ENCODE measurements around the gene COG5. TPM values are rescaled to one million over a fixed set of nuclear protein-coding genes. Genes with fewer than 3 reads are reported as not detected.

The COG5 gene
- total and polyA plus RNA-seq, 2 of the 8 experiments (the other 6 are each of a cell fraction or from before 2014, with no cell fraction given), result 10.5 to 28.1 TPM

DNA sequence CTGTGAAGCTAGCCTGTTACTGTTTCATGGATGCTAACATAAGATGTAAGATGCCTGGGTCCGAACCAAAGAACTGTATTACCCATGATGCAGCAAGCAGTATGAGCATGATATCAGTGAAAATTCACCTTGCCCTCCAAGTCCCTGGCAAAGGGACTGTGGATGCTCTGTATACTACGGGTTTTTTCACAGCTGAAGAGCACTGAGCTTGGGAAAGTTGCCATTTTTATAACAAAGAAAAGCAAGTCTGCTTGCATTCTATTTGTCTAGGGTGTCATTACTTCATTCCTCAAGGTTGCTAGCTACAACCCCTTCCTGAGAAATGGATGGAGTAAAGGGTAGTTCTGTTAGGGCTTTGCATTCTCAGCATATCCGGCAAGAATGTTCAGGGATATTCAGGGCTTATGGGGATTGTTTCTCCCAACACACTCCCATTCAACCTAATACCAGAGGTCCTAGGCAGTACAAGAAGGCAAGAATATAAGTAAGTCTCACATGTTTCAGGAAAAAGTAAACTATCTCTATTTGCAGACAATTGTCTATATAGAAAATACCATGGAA is 99.0 kb downstream of the COG5 start:
- no peaks in the 10 kb centered on the region for H3K23me2 ChIP-seq (ENCODE audit: low read depth, low read length)
- TF ChIP-seq GABPA (IDR thresholded peaks at IDR 0.05; ENCODE audit: borderline replicate concordance, insufficient read depth, low read length) (no peak), CHD2 (IDR thresholded peaks at IDR 0.05; ENCODE audit: low read length) (no peak)

More for the DNA sequence above, 99.0 kb downstream of the COG5 start:
- Histone ChIP-seq H3K18ac (ENCODE audit: extremely low read depth, low read length) (no peak overlapping the region), H2BK12ac (ENCODE audit: low read depth, low read length) (no peak overlapping the region), H3K4me3 (ENCODE audit: extremely low read depth in 1 of 4, insufficient read depth in 2 of 4, low read depth in 3 of 4, low read length in 4 of 4) (no peak overlapping the region), H3K4ac (replicated peaks; ENCODE audit: insufficient read length, low read depth, low read length) (no peak overlapping the region), H4K91ac (replicated peaks; ENCODE audit: insufficient read length, low read length) (no peak overlapping the region), H2BK20ac (ENCODE audit: low read length) (no peak overlapping the region), H3K9ac (replicated peaks in 1 of 4; ENCODE audit: extremely low read depth in 1 of 4, low read depth in 3 of 4, low read length in 3 of 4) (no peak overlapping the region), H4K5ac (ENCODE audit: insufficient read length, low read depth, low read length) (no peak overlapping the region), H2BK120ac (replicated peaks; ENCODE audit: low read depth, low read length) (no peak overlapping the region), H3K27ac (ENCODE audit: low read depth, low read length) (no peak overlapping the region), H3K79me1 (ENCODE audit: low read depth, low read length) (no peaks in the 10 kb centered on the region), H3K56ac (replicated peaks; ENCODE audit: insufficient read length, low read depth, low read length) (no peak overlapping the region), H3K79me2 (ENCODE audit: control insufficient read depth in 1 of 2, insufficient read depth in 2 of 2, low read length in 2 of 2) (no peaks in the 10 kb centered on the region), H2BK15ac (ENCODE audit: low read length) (no peak overlapping the region), H3K27me3 (replicated peaks in 1 of 4; ENCODE audit: control insufficient read depth in 3 of 4, extremely low read depth in 1 of 4, insufficient read depth in 3 of 4, low read length in 3 of 4) (no peaks in the 10 kb centered on the region), H3K4me1 (replicated peaks in 1 of 4; ENCODE audit: control insufficient read depth in 3 of 4, insufficient read depth in 4 of 4, low read length in 3 of 4) (peaks cover 0 to 6% (median 1%) of the 10 kb centered on the region in 4 experiments; a peak in 4 of 7 replicates), H3K4me2 (ENCODE audit: insufficient read depth in 1 of 2, low read depth in 2 of 2, low read length in 2 of 2) (no peak overlapping the region), H3K23ac (ENCODE audit: insufficient read length) (no peak overlapping the region), H2BK5ac (ENCODE audit: low read depth, low read length) (no peak overlapping the region), H3K36me3 (ENCODE audit: control insufficient read depth in 2 of 4, insufficient read depth in 4 of 4, low read length in 3 of 4) (no peaks in the 10 kb centered on the region), H3K9me3 (ENCODE audit: insufficient read depth in 2 of 2, low read depth in 1 of 2, low read length in 1 of 2) (no peaks in the 10 kb centered on the region), H2AFZ (ENCODE audit: low read length) (no peak overlapping the region), H2AK5ac (ENCODE audit: low read depth, low read length) (no peak overlapping the region), H4K8ac (ENCODE audit: extremely low read depth, insufficient read depth, low read length) (no peak overlapping the region), H4K20me1 (replicated peaks in 1 of 2; ENCODE audit: control insufficient read depth in 1 of 2, insufficient read depth in 2 of 2, low read length in 2 of 2) (peaks cover 1 to 2% of the 10 kb centered on the region in 2 experiments), H3K14ac (ENCODE audit: insufficient read length) (no peak overlapping the region)
- ChIA-PET CTCF (ENCODE audit: partially characterized antibody) (interaction anchor here (1.2 to 2.9 kb wide), 8 partner anchors 10 to 264 kb away, joined by 4 to 19 read pairs (median 8); no protein-coding TSS in a partner anchor), POLR2A (ENCODE audit: partially characterized antibody) (interaction anchor here (0.9 kb wide), 1 partner anchor 13 kb away, joined by 3 read pairs; no protein-coding TSS in a partner anchor)
- FAIRE-seq, result no peak
- 88% methylated on average over 3 of the region's 3 CpGs; no CpG with 5 or more reads in 1 of the 2 experiments for WGBS, 2 experiments (ENCODE audit: extremely low coverage in 1 of 2, insufficient coverage in 1 of 2, insufficient read length in 1 of 2, insufficient replicate concordance in 2 of 2, low coverage in 1 of 2, low lambda C conversion rate in 2 of 2, missing lambda C conversion rate in 1 of 2)
- no peak for DNase-seq (ENCODE audit: low read depth in 1 of 2, low spot score in 2 of 2)
